H1 (cell line): ENCODE measurements around the gene DUXB. TPM values are rescaled to one million over a fixed set of nuclear protein-coding genes. Genes with fewer than 3 reads are reported as not detected.

Experiments used
- ATF2 ChIP-seq: IDR thresholded peaks from 2 replicates; pipeline ENCODE4 v1.6.1; 2012; ENCODE audit warnings: low read length, inconsistent platforms
- BCL11A ChIP-seq, 2 experiments: IDR thresholded peaks; one replicate each; pipeline ENCODE4 v1.6.1; 2011; ENCODE audit warnings: low read depth in 2 of 2, low read length in 2 of 2, mild to moderate bottlenecking in 2 of 2
- EGR1 ChIP-seq: IDR thresholded peaks from 2 replicates; pipeline ENCODE4 v1.6.1; 2011; ENCODE audit warnings: low read depth, low read length, borderline replicate concordance
- HDAC2 ChIP-seq, 2 experiments: fragments of 300-600 bp in 1 of 2; sonication (generic) in 1 of 2; IDR thresholded peaks; 2 replicates each; pipeline ENCODE4 v1.6.1; 2011 to 2012; ENCODE audit warnings: low read depth in 2 of 2, low read length in 2 of 2, mild to moderate bottlenecking in 2 of 2, moderate library complexity in 2 of 2, borderline replicate concordance in 1 of 2, inconsistent platforms in 1 of 2
- NANOG ChIP-seq: IDR thresholded peaks from 2 replicates; pipeline ENCODE4 v1.6.1; 2011; ENCODE audit warnings: low read length, low read depth, mild to moderate bottlenecking, inconsistent platforms; ENCODE audit not compliant: insufficient read depth, poor library complexity, severe bottlenecking
- TCF12 ChIP-seq: IDR thresholded peaks from 2 replicates; pipeline ENCODE4 v1.6.1; 2011; ENCODE audit warnings: low read depth, mild to moderate bottlenecking, low read length
- polyA plus RNA-seq, 7 experiments: library from polyadenylated mRNA; depleted of rRNA in 3 of 7; stranded (reverse) in 5 of 7; unstranded in 2 of 7; fragments of >200 nt in 5 of 7; fragments of 200-250 nt in 2 of 7; gene quantifications; 1 replicate in 5 of 7; 2 replicates in 1 of 7; 4 replicates in 1 of 7; pipeline versions ENCODE4 v1.2.1 to v1.2.3, GENCODE V29; 2011 to 2013; ENCODE audit warnings: missing spikeins in 2 of 7, mixed read lengths in 2 of 7
- total RNA-seq: library from RNA; stranded (reverse); fragmentation: NEBNext Ultra II Directional; extraction: Animal tissue kit (Norgen Biotek cat#: 25700); gene quantifications from 2 replicates; pipeline ENCODE4 v1.2.1, GENCODE V29; 2021

Gene DUXB
- total and polyA plus RNA-seq, 2 of the 8 experiments (the other 6 are each of a cell fraction or from before 2014, with no cell fraction given), result not detected

GRCh38 chr16:75726390-75726789, 25.1 kb upstream of the DUXB start, which contains the start of gene CPHXL (continued):
- TF ChIP-seq NANOG, result no peak
- TF ChIP-seq EGR1, result no peak
- TF ChIP-seq HDAC2 (IDR thresholded peaks at IDR 0.05; ENCODE audit: borderline replicate concordance in 1 of 2, low read depth in 2 of 2, low read length in 2 of 2), result no peak
- no peak for TF ChIP-seq ATF2
- no peak for TF ChIP-seq TCF12
- TF ChIP-seq BCL11A (IDR thresholded peaks at IDR 0.05; ENCODE audit: low read depth in 2 of 2, low read length in 2 of 2), result no peak
